Fibroblast of lung (primary cell): ENCODE measurements around the gene PCDH12.

Source experiments
- CTCF ChIP-seq, 2 donors: IDR thresholded peaks in 1 of 2; conservative IDR thresholded peaks in 1 of 2; 1 replicate in 1 of 2; 2 replicates in 1 of 2; pipeline ENCODE4 v1.5.1; 2011 to 2012; ENCODE audit warnings: low read length in 2 of 2, control low read depth in 1 of 2, inconsistent platforms in 1 of 2, low read depth in 1 of 2, mild to moderate bottlenecking in 1 of 2
- EZH2 ChIP-seq: IDR thresholded peaks from 2 replicates; pipeline ENCODE4 v1.5.1; 2012; ENCODE audit warnings: low read length, control low read depth, mild to moderate bottlenecking; ENCODE audit errors: missing control alignments

GRCh38 chr5:141960449-141961323 is 2.7 kb upstream of the PCDH12 start:
- TF ChIP-seq CTCF (conservative IDR thresholded peaks at IDR 0.05 in 1 of 2, IDR thresholded peaks at IDR 0.05 in 1 of 2; ENCODE audit: low read depth in 1 of 2, low read length in 2 of 2) (peak; percentile 81 to 89), EZH2 (no peak)
